NT2/D1 (cell line): ENCODE results near the gene CLEC19A.

Source experiments
- SUZ12 ChIP-seq: IDR thresholded peaks from 2 replicates; pipeline ENCODE4 v1.6.1; 2011; ENCODE audit not compliant: insufficient read length, insufficient read depth; ENCODE audit errors: extremely low read depth
- YY1 ChIP-seq: IDR thresholded peaks from 2 replicates; pipeline ENCODE4 v1.6.1; 2011; ENCODE audit not compliant: insufficient read length, insufficient read depth
- ZNF274 ChIP-seq: IDR thresholded peaks from 2 replicates; pipeline ENCODE4 v1.6.1; 2011; ENCODE audit warnings: mild to moderate bottlenecking, low read depth, low read length

DNA sequence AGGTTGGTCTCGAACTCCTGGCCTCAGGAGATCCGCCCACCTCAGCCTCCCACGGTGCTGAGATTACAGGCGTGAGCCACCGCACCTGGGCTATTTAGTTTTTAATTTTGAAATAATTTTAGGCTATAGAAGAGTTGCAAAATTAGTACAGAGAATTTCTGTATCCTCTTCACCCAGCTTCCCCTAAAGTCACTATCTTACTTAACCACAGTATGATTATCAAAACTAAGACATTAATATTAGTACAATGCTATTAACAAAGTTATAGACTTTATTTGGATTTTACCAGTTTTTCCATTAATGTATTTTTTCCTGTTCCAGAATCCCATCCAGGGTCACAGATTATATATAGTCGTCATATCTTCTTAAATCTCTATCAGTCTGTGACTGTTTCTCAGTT lies 62.6 kb downstream of the CLEC19A start:
- TF ChIP-seq ZNF274 (no peak), SUZ12 (no peak), YY1 (no peak)
